NCI-H1930 (cell line): ENCODE measurements around the gene SLC35G2.
"Not testable (repeated sequence)": the region's sequence is repeated elsewhere in the genome, so short reads cannot be mapped to it uniquely, and the experiment has no call there.

Source experiments
- DNase-seq, 2 experiments: peaks; one replicate each; lab custom pipeline; 2025; lab: John Stamatoyannopoulos, UW

SLC35G2 gene

GRCh38 chr3:136818769-136819391 is at the start of gene SLC35G2:
TSS of gene SLC35G2 (plus strand) at chr3:136819126. CDS start at chr3:136854461, 35,335 bp downstream.
- peak; percentile 81 to 84 for DNase-seq

DNA sequence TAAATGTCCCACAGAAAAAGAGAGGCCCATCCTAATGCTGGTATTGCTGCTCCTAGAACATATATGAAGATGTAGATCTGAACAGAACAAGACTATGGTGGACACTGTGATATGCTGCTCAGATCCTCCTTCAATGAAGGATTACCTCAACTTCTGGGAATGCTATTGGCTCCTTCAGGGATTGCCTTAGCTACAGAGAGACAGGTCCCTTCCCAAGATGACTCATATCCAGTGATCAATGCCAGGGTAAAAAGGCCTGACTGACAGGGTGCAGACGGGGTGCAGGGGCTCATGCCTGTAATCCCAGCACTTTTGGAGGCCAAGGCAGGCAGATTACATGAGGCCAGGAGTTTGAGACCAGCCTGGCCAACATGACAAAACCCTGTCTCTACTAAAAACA is 46.2 kb upstream of the SLC35G2 start:
- no peak for DNase-seq

GRCh38 chr3:136778865-136779264 is 40.1 kb upstream of the SLC35G2 start:
- no peak for DNase-seq

DNA sequence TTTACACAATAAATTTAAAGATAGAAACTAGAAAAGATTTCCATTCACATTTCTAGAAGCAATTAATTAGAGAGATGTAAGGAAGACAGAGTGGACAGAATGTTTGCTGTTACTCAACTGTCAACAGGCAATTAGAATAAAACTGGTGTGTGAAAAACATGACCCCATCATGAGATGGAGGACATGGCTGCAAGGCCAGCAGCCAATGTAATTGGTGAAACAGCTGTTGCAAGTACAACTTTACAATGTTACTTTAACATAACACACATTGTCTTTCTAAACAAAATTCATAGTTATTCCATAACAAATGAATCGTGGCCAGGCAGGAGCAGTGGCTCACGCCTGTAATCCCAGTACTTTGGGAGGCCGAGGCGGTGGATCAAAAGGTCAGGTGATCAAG is 38.2 kb upstream of the SLC35G2 start:
- no peak for DNase-seq

GRCh38 chr3:136783708-136784191 is 35.2 kb upstream of the SLC35G2 start:
- no peak for DNase-seq

DNA sequence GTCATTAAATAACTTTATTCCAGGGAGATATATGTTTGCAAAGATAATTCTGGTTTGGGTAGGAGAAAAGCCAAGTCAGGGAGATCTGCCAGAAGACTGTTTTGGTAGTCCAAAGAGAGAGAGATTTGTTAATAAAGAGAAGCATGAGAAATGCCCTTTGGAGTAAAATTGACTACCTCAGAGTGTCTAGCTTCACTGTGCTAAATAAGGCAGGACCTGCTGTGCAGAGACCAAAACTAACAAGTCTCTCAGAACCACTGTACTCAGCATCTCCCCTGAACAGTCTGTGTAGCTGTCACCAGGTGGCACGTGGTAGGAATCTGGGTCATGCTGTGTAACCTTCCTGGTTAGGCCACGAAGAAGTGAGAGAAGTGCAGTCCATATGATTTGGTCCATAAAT is 31.6 kb upstream of the SLC35G2 start:
- DNase-seq, result no peak

GRCh38 chr3:136788154-136788553 is 30.8 kb upstream of the SLC35G2 start:
- no peak for DNase-seq

DNA sequence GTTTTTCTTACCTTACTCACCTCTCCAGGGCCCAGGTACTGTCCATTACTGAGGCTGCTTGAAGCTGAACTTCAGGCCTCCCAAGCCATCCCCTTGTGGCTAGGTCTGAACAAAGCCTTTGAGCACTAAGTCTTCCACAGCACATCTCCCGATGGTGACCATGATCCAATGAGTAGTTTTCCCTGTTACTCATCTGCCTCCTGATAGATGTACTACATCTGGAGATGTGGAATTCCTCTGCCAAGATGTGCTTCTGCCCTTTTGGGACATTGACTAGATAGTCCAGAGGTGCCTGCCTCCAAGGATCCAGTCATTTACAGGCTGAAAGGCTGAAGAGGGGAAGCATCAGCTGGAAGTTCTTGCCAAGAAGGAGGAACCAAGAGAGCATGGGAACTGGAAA is 28.9 kb upstream of the SLC35G2 start:
- DNase-seq, result no peak

GRCh38 chr3:136790786-136791185 is 28.1 kb upstream of the SLC35G2 start:
- DNase-seq, result no peak

DNA sequence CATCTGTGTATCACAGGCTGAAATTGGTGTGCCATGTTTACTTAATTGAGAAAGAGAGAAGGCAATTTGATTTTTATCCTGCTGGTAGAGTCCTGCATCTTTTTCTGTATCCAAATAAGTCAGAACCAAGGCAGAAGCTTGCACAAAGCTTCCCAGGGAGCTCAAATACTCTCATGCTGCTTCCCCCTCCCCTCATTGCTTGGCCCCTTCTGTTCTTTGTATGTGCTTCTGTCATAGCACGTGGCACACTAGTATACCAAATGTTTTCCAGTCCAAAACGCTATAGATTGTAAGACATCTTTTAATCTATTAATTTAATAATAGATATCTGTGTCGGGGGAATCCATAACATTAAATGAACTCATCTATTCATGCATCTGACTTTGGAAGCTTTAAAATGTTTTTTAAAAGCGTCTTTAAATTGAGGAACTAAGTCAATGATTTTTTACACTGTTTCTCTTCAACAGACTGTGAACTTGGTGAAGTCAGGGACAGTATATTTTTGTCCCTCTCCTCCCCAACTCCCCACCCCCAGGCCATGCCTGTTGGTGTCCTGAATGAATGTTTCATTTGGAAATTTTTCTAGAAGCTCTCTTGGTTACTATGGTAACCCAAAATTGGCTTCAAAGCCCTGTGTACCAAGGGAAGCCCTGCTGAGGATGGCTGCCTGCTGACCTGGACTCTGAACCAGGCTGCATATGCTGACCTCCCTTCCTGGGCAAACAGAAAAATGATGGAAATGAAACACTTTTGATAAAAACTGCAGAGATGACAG is 26.2 kb upstream of the SLC35G2 start:
- DNase-seq, result no peak

- not testable (repeated sequence) for DNase-seq
Observed at GRCh38 chr3:136801146-136801545, 17.8 kb upstream of the SLC35G2 start.

DNA sequence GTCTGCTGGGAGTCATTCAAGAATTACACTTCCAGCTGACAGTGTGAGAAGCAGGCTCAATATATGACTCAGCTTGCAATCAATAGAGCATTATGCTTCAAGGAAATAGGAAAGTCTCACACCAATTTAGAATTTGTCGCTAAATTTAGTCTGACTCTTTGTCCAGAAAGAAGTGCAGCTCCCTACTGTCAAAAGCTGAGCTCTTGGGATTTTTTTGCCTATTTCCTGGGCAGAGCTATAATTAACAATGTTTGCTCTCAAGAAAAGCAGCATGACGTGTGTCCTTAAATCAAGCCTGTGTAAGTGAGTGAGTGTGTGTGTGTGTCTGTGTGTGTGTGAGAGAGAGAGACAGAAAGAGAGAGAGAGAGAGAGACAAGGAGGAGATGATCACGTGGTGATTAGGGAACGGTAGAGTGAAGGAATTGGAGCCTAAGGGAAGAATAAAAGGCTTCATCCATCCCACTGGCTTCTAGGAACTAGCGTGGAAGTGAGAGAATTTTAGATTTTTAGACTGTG is 16.4 kb upstream of the SLC35G2 start:
- no peak for DNase-seq

DNA sequence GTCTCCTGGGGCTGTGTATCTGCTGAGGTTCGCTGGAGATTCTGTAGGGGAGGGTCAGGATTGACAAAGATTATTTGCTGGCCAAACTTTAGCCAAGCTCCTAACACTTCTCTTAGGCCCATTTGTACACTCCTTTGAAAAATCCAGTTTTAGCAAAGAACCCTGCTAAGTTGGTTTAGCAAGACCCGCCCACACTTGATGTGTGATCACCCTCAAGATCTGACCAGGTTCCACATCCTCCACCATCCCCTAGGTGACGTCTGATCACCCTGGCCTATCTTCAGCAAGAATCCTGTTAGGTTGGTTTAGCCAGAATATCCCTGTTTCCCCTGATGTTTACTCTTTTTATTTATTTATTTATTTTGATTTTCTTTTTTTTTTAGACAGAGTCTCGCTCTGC is 14.8 kb upstream of the SLC35G2 start:
- DNase-seq, result no peak

DNA sequence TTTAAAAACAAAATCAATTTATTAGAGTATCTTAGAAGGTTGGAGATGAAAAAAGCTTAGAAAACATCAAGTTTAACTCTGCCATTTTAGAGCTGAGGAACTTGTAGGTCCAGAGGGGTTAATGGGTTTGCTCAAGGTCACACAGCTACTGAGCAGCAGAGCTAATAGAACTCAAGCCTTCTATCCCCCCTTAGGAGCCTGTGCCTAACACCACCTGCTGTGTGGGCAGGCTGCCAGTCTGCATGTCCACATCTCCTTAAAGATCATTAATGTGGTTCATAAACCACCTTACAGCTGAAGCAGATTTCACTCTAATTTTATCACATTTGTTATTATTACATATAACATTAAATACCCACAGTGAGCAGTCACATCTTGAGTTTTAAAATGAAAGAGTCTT is 14.1 kb upstream of the SLC35G2 start:
- no peak for DNase-seq

DNA sequence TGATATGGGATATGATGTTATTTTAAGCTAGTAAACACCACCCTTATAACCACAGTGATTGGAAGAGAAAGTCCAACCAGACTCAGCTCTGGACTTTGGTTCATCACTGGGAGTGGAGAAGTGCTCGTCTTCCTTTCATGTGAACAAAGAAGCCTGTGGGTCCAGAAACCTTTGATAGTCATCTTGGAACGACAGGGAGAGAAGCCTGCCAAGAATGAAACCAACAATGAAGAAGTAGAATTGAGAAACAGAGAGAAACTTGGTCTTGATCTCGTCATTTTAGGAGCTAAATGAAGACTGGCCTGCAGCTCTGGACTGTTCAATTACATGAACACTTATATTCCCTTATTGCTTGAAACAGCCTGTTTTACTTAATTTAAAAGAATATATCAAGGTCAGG is 13.1 kb upstream of the SLC35G2 start:
- no peak for DNase-seq

- no peak for DNase-seq
Observed at GRCh38 chr3:136811701-136812100, 7.2 kb upstream of the SLC35G2 start.

- no peak for DNase-seq
Observed at GRCh38 chr3:136817448-136817847, 1.5 kb upstream of the SLC35G2 start.

- DNase-seq, result peak in 1 of 2 experiments; percentile 19
Observed at GRCh38 chr3:136818191-136818768, 646 bp upstream of the SLC35G2 start.

GRCh38 chr3:136819392-136819730 is 435 bp downstream of the SLC35G2 start:
- DNase-seq, result peak in 1 of 2 experiments; percentile 39

GRCh38 chr3:136819731-136820679 is 1.1 kb downstream of the SLC35G2 start:
- DNase-seq, result peak; percentile 39

GRCh38 chr3:136831461-136831860 is 12.5 kb downstream of the SLC35G2 start:
- DNase-seq, result no peak
